Endothelial cell (in vitro differentiated cells): ENCODE measurements around the gene NELFA. TPM values are rescaled to one million over a fixed set of nuclear protein-coding genes. Genes with fewer than 3 reads are reported as not detected.

Source experiments
- DNase-seq: peaks from one replicate; pipeline ENCODE4 v3.0.0; 2021; ENCODE audit warnings: low spot score
- H3K27ac Mint-ChIP-seq: one replicate; pipeline ENCODE4 v1.8.0; 2021; ENCODE audit warnings: mixed read lengths, inconsistent platforms; ENCODE audit not compliant: unreplicated experiment
- H3K27me3 Mint-ChIP-seq: one replicate; pipeline ENCODE4 v1.8.0; 2021; ENCODE audit warnings: mild to moderate bottlenecking, moderate library complexity, mixed read lengths, inconsistent platforms; ENCODE audit not compliant: unreplicated experiment
- H3K36me3 Mint-ChIP-seq: one replicate; pipeline ENCODE4 v1.8.0; 2021; ENCODE audit warnings: mild to moderate bottlenecking, low read depth, mixed read lengths, inconsistent platforms; ENCODE audit not compliant: unreplicated experiment
- H3K4me1 Mint-ChIP-seq: one replicate; pipeline ENCODE4 v1.8.0; 2021; ENCODE audit warnings: mild to moderate bottlenecking, mixed read lengths, inconsistent platforms; ENCODE audit not compliant: unreplicated experiment
- H3K4me3 Mint-ChIP-seq: one replicate; pipeline ENCODE4 v1.8.0; 2021; ENCODE audit warnings: mild to moderate bottlenecking, mixed read lengths, inconsistent platforms; ENCODE audit not compliant: unreplicated experiment
- H3K9me3 Mint-ChIP-seq: one replicate; pipeline ENCODE4 v1.8.0; 2021; ENCODE audit warnings: mixed read lengths, inconsistent platforms; ENCODE audit not compliant: unreplicated experiment
- total RNA-seq: library from RNA; stranded (reverse); fragmentation: NEBNext Ultra II Directional; extraction: Animal tissue kit (Norgen Biotek cat#: 25700); gene quantifications from one replicate; pipeline ENCODE4 v1.2.1, GENCODE V29; 2021; ENCODE audit not compliant: unreplicated experiment
- TF ChIP-seq, protein P1 (sequence below): fragments of 200-600 bp; sonication (generic); IDR thresholded peaks from one replicate; pipeline ENCODE4 v1.5.0; 2021; ENCODE audit warnings: antibody characterized with exemption; ENCODE audit not compliant: unreplicated experiment

The NELFA gene
- total RNA-seq, 1 donor from 2014 or later: 30.2 TPM

DNA sequence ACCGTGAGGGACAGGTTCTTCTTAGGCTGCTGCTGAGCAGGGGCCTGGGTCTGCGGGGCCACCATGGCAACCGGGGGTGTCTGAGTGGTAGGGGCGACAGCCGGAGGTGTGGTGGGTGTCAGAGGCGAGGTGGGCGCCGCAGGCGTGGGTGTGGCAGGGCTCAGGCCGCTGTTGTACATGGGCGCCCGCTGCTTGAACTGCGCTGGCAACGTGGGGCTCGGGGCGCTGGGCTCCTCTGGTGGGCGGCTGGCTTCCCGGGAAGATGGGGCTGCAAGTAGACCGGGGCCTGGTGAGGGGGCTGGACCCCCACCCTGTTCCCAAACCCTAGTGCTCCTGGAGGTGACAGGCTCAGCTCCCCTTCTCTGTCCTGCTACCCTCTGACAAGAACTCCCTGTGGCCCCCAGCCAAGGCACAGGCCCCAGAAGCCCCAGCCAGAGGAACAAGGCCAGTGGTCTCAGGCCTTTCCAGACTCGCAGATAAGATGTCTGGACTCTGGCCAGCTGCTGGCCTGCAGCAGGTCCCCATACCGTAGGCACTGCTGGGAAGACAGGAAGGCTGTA lies 24.8 kb downstream of the NELFA start:
- no peak for DNase-seq
- peaks cover 1% of the 10 kb centered on the region for H3K27me3 Mint-ChIP-seq

DNA sequence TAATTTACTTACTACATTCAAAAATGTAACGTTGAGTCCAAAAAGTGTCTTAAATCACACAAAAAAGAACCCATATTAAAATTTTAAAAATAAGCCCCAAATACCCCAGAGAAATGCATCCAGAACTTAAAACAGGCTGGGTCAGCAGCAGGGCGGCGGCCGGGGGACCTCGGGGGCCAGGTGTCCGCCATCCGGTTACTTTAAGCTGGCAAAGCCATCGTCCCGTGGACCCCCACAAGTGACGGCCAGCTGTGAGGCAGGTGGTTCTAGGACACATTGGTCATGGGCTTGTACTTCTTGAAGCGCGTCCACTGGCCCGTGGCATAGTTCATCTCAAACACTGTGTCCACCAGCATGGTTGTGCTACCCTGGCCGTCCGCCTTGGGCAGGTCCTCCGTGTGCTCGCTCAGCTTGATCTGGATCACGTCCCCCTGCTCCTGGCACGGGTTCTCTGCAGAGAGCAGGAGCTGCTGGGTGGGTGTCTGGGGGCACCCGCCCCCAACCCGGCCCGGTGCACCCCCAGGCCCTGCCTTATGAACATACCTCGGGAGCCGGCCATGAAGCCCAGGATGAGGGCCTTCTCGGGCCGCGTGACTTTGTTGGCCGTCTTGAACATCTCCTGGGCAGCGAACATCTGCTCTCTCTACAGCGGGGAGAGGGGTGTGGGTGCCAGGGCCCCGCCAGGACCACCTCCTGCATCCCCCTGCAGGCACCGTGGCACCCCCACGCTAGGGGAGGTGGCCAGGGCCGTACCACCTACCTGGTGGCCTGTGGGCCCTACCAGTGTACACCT lies 25.5 kb downstream of the NELFA start:
- peak overlapping the region; percentile 9 for H3K27ac Mint-ChIP-seq
- H3K4me3 Mint-ChIP-seq: no peak overlapping the region
- no peaks in the 10 kb centered on the region for H3K4me1 Mint-ChIP-seq
- H3K9me3 Mint-ChIP-seq: no peaks in the 10 kb centered on the region
- peaks cover 1% of the 10 kb centered on the region for H3K27me3 Mint-ChIP-seq
- no peak for DNase-seq
- TF ChIP-seq, protein P1, sequence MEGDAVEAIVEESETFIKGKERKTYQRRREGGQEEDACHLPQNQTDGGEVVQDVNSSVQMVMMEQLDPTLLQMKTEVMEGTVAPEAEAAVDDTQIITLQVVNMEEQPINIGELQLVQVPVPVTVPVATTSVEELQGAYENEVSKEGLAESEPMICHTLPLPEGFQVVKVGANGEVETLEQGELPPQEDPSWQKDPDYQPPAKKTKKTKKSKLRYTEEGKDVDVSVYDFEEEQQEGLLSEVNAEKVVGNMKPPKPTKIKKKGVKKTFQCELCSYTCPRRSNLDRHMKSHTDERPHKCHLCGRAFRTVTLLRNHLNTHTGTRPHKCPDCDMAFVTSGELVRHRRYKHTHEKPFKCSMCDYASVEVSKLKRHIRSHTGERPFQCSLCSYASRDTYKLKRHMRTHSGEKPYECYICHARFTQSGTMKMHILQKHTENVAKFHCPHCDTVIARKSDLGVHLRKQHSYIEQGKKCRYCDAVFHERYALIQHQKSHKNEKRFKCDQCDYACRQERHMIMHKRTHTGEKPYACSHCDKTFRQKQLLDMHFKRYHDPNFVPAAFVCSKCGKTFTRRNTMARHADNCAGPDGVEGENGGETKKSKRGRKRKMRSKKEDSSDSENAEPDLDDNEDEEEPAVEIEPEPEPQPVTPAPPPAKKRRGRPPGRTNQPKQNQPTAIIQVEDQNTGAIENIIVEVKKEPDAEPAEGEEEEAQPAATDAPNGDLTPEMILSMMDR: no peak
- H3K36me3 Mint-ChIP-seq: peaks cover 10% of the 10 kb centered on the region

More for the DNA sequence above, 24.8 kb downstream of the NELFA start:
- TF ChIP-seq, protein P1: no peak
- Mint-ChIP-seq H3K36me3 (peaks cover 10% of the 10 kb centered on the region), H3K27ac (no peak overlapping the region), H3K4me3 (no peak overlapping the region), H3K9me3 (no peaks in the 10 kb centered on the region), H3K4me1 (no peaks in the 10 kb centered on the region)

DNA sequence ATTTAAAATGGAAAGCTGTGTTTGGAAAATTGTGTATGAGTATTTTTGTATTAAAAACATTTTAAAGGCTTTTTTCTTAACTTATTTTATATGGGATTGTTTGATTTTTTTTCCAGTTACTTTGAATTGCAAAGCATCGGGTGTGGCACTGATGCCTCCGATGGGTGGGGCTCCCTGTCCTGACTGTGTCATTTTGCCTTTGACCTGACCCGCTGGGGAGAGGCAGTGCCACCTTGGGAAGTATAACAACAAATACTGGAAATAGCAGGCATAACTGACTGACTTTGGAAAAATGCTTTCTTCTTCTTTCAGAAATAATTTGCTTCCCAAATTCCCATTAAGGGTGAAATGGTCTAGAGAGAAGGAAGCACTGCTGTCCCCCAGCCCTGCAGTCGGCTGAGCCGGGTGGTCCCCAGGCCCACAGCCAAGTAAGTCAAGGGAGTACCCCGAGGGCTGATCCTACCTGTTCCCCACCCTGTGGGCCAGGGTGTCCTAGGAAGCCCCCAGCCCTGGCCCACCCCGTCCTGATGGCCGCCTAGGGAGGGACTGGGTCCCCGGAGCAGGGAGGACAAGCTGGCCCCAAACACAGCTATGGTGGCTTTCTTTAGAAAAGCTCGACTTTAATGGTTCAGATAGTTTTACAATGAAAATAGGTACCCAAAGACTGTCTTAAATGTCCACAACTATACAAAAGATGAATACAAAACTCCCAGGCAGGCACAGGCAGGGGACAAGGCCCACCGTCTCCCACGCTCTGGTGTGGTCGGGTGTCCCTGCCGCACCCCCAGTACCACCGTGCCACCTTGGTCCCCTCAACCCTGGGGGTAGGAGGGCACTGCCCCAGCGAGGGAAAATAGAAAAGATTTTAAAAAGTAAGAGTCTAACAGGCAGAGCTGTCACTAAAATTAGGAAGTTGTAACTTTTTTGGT lies 26.4 kb downstream of the NELFA start:
- H3K36me3 Mint-ChIP-seq: peaks cover 7% of the 10 kb centered on the region
- H3K4me3 Mint-ChIP-seq: no peak overlapping the region
- peak overlapping the region; percentile 9 for H3K27ac Mint-ChIP-seq

DNA sequence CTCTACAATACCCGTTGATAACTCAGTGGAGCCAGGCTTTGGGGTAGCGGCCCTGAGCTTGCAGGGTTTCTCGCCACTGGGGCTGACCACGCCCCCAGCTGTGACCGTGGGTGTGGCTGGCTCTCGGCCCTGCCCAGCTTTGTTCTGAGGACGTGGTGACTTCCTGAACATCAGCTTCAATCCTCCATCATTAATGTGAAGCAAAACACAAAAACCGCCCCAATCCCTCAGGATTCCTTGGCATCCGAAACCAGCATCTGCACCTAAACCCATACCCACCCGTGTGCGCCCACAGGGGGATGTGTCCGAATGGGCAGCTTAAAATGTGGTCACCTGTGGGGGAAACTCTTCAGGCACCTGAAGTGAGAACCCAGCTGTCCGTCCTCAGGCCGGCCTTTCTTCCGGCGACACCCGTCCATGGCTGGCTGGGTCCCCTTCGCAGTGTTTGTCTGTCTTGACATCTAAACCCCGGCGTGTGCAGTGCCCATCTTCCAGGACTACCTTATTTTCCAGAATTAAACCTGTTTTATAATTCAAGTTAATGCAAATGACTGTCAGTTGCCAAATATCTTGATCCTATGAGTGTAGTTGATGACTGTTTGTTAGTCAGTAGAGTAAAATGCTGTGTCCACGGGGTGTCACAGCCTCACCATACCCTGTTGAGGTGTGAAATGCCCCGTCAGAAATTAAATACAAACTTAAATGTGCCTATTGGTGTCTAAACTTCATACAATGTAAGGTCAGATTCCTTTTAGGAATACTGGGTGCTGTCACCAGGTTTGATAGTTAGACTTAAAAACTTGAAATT lies 27.3 kb downstream of the NELFA start:
- no peaks in the 10 kb centered on the region for H3K9me3 Mint-ChIP-seq
- DNase-seq: no peak
- H3K4me3 Mint-ChIP-seq: peak overlapping the region; percentile 59
- peaks cover 7% of the 10 kb centered on the region for H3K36me3 Mint-ChIP-seq
- peak overlapping the region; percentile 31 for H3K27ac Mint-ChIP-seq
- H3K27me3 Mint-ChIP-seq: peaks cover 4% of the 10 kb centered on the region
- H3K4me1 Mint-ChIP-seq: no peaks in the 10 kb centered on the region
- TF ChIP-seq, protein P1: no peak

More for the DNA sequence above, 26.4 kb downstream of the NELFA start:
- Mint-ChIP-seq H3K9me3 (no peaks in the 10 kb centered on the region), H3K27me3 (peaks cover 1% of the 10 kb centered on the region), H3K4me1 (no peaks in the 10 kb centered on the region)
- TF ChIP-seq, protein P1: no peak
- no peak for DNase-seq
